Measurements from ENCODE around the gene FADS1. TPM values are rescaled to one million over a fixed set of nuclear protein-coding genes. Genes with fewer than 3 reads are reported as not detected.

FADS1 gene
- total RNA-seq, 6 donors from 2014 or later: 38.8 to 63.7 (median 53.2) TPM

- H3K36me3 ChIP-seq: no peaks in the 10 kb centered on the region
- no peaks in the 10 kb centered on the region for H3K9me3 ChIP-seq
- H3K27me3 ChIP-seq: no peaks in the 10 kb centered on the region
- DNase-seq (no peak), ATAC-seq (ENCODE audit: low FRiP score in 2 of 2) (no peak)
- no peak overlapping the region for H3K4me3 ChIP-seq
- peaks cover 9 to 26% (median 18%) of the 10 kb centered on the region in 4 donors for H3K4me1 ChIP-seq
- WGBS, 2 donors: 40 to 82% methylated on average over 1 to 10 of the region's 10 CpGs
- no peak overlapping the region for H3K27ac ChIP-seq
- TF ChIP-seq CTCF (IDR thresholded peaks at IDR 0.05) (no peak), POLR2A (IDR thresholded peaks at IDR 0.05) (no peak), POLR2AphosphoS5 (IDR thresholded peaks at IDR 0.05) (no peak), EP300 (IDR thresholded peaks at IDR 0.05) (no peak)
These were observed 43.4 kb downstream of the FADS1 start for GRCh38 chr11:61773356-61773755.

GRCh38 chr11:61771985-61772455 lies 44.8 kb downstream of the FADS1 start:
- Histone ChIP-seq H3K27ac (peak overlapping the region in 3 of 4 donors; percentile 24 to 42 (median 26)), H3K9me3 (no peaks in the 10 kb centered on the region), H3K4me3 (no peak overlapping the region), H3K4me1 (peaks cover 2 to 15% (median 9%) of the 10 kb centered on the region in 4 donors), H3K36me3 (no peaks in the 10 kb centered on the region), H3K27me3 (no peaks in the 10 kb centered on the region)
- TF ChIP-seq CTCF (IDR thresholded peaks at IDR 0.05) (no peak), POLR2A (IDR thresholded peaks at IDR 0.05) (no peak), EP300 (IDR thresholded peaks at IDR 0.05) (no peak), POLR2AphosphoS5 (IDR thresholded peaks at IDR 0.05) (no peak)
- ATAC-seq (ENCODE audit: low FRiP score in 2 of 2) (no peak), DNase-seq (no peak)
- 60 to 78% methylated on average over 4 to 5 of the region's 7 CpGs for WGBS, 2 donors

- ATAC-seq (ENCODE audit: low FRiP score in 2 of 2): no peak
These were observed 45.5 kb downstream of the FADS1 start for GRCh38 chr11:61771195-61771894.

GRCh38 chr11:61769946-61770683 lies 46.7 kb downstream of the FADS1 start:
- TF ChIP-seq EP300 (IDR thresholded peaks at IDR 0.05) (no peak), CTCF (IDR thresholded peaks at IDR 0.05) (no peak), POLR2A (IDR thresholded peaks at IDR 0.05) (no peak), POLR2AphosphoS5 (IDR thresholded peaks at IDR 0.05) (no peak)
- H3K9me3 ChIP-seq: no peaks in the 10 kb centered on the region
- H3K4me1 ChIP-seq: peaks cover 0 to 11% (median 7%) of the 10 kb centered on the region in 4 donors
- ATAC-seq (ENCODE audit: low FRiP score in 2 of 2) (no peak), DNase-seq (peak in 1 of 2 donors; percentile 45)
- H3K27ac ChIP-seq: peak overlapping the region in 3 of 4 donors; percentile 12 to 70 (median 63)
- H3K36me3 ChIP-seq: no peaks in the 10 kb centered on the region
- WGBS, 2 donors: 88 to 94% methylated on average over 6 to 20 of the region's 20 CpGs
- no peak overlapping the region for H3K4me3 ChIP-seq
- no peaks in the 10 kb centered on the region for H3K27me3 ChIP-seq

More at GRCh38 chr11:61771195-61771894, 45.5 kb downstream of the FADS1 start:
- no peak for DNase-seq
- H3K27me3 ChIP-seq: no peaks in the 10 kb centered on the region
- peaks cover 0 to 11% (median 7%) of the 10 kb centered on the region in 4 donors for H3K4me1 ChIP-seq
- peak overlapping the region in 2 of 4 donors; percentile 24 to 42 for H3K27ac ChIP-seq
- H3K36me3 ChIP-seq: no peaks in the 10 kb centered on the region
- H3K9me3 ChIP-seq: no peaks in the 10 kb centered on the region
- 80 to 87% methylated on average over 12 to 15 of the region's 15 CpGs for WGBS, 2 donors
- no peak overlapping the region for H3K4me3 ChIP-seq
- no peak for TF ChIP-seq POLR2A (IDR thresholded peaks at IDR 0.05)

DNA sequence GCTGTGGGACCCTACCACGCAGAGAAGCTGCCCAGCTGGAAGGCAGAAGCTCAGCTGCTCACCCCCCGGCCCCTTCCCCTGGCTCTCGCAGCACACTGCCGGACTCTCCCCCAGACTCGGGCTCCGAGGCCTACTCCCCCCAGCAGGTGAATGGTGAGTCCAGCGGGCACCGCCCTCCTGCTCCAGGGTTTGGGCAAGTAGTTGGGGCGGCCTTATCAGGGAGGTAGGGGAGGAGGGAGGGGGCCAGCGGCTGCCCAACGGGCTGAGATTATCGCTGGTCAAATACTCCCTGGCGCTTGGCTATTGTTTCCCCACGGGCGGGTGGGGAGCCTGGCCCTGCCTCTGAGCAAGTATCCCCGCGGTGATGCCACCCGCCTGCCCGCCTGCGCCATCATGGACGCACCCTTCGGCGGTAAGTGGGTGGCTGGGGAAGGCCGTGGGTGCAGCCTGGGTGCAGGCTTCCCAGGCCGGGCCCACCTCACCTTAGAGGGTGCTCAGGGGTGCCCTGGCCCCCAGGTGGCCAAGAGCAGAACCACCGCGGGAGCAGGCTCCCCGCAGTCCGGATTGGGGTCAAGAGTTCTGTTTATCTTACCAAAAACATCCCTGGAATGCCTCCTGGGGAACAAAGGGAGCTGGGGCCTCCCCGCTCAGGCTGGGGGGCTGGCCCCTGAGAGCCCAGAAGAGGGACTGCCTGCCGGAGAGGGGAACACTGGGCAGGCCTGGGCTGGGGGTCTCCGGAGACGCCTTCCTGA lies 47.5 kb downstream of the FADS1 start:
- Histone ChIP-seq H3K36me3 (no peaks in the 10 kb centered on the region), H3K4me1 (peaks cover 0 to 11% (median 7%) of the 10 kb centered on the region in 4 donors), H3K9me3 (no peaks in the 10 kb centered on the region), H3K27ac (peak overlapping the region; percentile 31 to 70 (median 56)), H3K27me3 (no peaks in the 10 kb centered on the region), H3K4me3 (no peak overlapping the region)
- 36 to 81% methylated on average over 7 to 24 of the region's 33 CpGs for WGBS, 2 donors
- ATAC-seq (ENCODE audit: low FRiP score in 2 of 2) (peak in 1 of 2 donors; percentile 41), DNase-seq (peak in 1 of 2 donors; percentile 83)
- TF ChIP-seq CTCF (IDR thresholded peaks at IDR 0.05) (peak in 3 of 6 experiments; percentile 12 to 70 (median 15)), POLR2AphosphoS5 (IDR thresholded peaks at IDR 0.05) (no peak)
